Activated CD8-positive, alpha-beta memory T cell treated with anti-CD3 and anti-CD28 coated beads for 36 hours (primary cell): ENCODE results near the gene TMOD3. TPM values are rescaled to one million over a fixed set of nuclear protein-coding genes. Genes with fewer than 3 reads are reported as not detected.
"Not testable (repeated sequence)": the region's sequence is repeated elsewhere in the genome, so short reads cannot be mapped to it uniquely, and the experiment has no call there.

ENCODE experiments used
- CTCF ChIA-PET: fragments of 350-600 bp; sonication (Branson Sonifier 250); formaldehyde crosslinking; loops from one replicate; lab custom pipeline; 2021; ENCODE audit warnings: antibody characterized with exemption; lab: Charles Lee
- POLR2A ChIA-PET: fragments of 350-600 bp; sonication (Branson Sonifier 250); formaldehyde crosslinking; loops from one replicate; lab custom pipeline; 2021; ENCODE audit warnings: antibody characterized with exemption; lab: Charles Lee
- total RNA-seq, 2 experiments: library from RNA; stranded (reverse); gene quantifications; one replicate each; pipeline ENCODE4 v1.2.3, GENCODE V29; 2021

Gene TMOD3
- total RNA-seq: 10 to 100 TPM; 50.8 to 55.2 TPM

- ChIA-PET CTCF (no interaction called here), POLR2A (no interaction called here)
These were observed at the start of gene TMOD3 for GRCh38 chr15:51829376-51830275. Gene TMOD3 (plus strand): TSS chr15:51829653. CDS start chr15:51862885, 33,232 bp downstream.

DNA sequence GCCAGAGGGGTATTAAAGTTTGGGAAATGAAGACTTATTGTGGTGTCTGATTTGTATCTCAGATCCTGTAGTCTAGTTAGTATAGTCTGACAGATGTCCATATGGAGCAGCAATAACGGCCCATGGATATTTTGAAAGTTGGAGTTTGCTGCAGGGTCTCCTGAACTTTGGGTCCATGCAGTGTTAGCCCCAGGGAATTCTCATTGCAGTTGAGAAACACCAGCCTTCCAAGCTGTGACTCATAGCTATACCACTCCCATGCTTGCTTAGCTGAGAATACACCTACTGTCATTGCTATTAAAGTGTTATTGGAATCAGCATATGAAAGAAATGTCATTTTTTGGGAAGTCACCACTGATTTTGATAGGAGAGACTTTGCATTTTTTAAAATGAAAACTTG is 48.8 kb upstream of the TMOD3 start:
- ChIA-PET CTCF (interaction anchor here (1.0 kb wide), 1 partner anchor 131 kb away, joined by 5 read pairs; no protein-coding TSS in a partner anchor), POLR2A (interaction anchor here (0.6 kb wide), 1 partner anchor 114 kb away, joined by 6 read pairs; no protein-coding TSS in a partner anchor)

DNA sequence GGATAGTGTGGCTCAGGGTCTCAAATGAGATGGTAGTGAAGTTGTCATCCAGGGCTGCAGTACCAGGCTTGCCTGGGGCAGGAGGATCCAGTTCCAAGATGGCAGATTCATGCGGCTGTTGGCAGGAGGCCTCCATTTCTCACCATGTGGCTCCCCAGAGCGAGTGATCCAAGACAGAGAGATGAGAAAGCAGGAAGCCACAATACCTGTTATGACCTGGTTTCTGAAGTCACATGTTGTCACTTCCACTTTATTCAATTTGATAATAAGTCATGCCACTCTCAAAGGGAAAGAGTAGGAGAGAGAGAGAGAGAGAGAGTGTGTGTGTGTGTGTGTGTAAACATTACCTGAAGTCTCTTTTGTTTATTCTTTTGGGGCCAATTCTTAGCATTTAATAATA is 47.9 kb upstream of the TMOD3 start:
- POLR2A ChIA-PET: no interaction called here

DNA sequence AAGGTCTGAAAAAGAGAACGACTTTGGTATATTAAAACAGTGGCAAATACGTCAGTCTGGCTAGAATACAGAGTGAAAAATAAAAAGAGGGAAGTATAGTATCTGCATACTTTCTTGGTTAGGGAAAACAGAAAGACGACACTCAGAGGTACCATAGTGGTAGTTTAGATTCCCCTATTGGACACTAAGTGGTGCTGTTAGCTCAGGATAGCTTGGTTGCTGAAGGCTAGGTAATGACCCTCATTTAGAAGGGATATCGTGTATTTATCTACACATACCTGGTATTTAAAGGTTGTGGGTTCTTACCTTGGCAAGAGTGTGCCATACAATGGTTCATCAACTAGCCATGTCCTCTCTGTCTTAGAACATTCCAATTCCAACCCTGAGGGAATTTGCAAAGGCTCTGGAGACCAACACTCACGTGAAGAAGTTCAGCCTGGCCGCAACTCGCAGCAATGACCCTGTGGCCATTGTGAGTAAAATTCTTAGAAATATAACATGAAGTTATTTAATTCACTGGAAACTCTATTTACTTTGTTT is 47.0 kb upstream of the TMOD3 start:
- POLR2A ChIA-PET: no interaction called here
- CTCF ChIA-PET: interaction anchor here (0.9 kb wide), 1 partner anchor 135 kb away, joined by 3 read pairs; no protein-coding TSS in a partner anchor

More for the DNA sequence above, 47.9 kb upstream of the TMOD3 start:
- CTCF ChIA-PET: no interaction called here

DNA sequence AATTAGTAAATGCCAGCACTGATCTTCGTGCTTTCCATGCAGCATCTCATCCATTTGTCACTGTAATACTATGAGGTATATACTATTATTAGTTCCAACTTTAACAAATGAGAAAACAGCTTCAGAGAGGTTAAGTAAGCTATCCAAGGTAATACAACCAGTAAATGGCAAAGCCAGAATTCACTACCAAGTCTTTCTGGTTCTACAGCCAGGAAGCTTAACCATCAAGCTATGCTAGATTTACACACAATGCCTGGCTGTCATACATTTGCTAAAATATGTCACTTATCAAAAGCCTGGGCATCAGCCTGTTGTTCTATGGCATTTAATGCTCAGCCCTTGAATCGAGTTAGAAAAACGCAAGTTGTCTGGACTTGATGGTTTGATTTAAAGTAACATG is 45.5 kb upstream of the TMOD3 start:
- ChIA-PET CTCF (interaction anchor here (0.9 kb wide), 1 partner anchor 134 kb away, joined by 3 read pairs; no protein-coding TSS in a partner anchor), POLR2A (no interaction called here)

GRCh38 chr15:51787130-51787529 is 42.3 kb upstream of the TMOD3 start:
- CTCF ChIA-PET, POLR2A ChIA-PET: not testable (repeated sequence)

GRCh38 chr15:51792474-51792873 is 37.0 kb upstream of the TMOD3 start:
- CTCF ChIA-PET, POLR2A ChIA-PET: not testable (repeated sequence)

GRCh38 chr15:51793521-51794305 is 35.7 kb upstream of the TMOD3 start:
- ChIA-PET POLR2A (no interaction called here), CTCF (interaction anchor here (1.3 kb wide), 1 partner anchor 18 kb away, joined by 3 read pairs; no protein-coding TSS in a partner anchor)

DNA sequence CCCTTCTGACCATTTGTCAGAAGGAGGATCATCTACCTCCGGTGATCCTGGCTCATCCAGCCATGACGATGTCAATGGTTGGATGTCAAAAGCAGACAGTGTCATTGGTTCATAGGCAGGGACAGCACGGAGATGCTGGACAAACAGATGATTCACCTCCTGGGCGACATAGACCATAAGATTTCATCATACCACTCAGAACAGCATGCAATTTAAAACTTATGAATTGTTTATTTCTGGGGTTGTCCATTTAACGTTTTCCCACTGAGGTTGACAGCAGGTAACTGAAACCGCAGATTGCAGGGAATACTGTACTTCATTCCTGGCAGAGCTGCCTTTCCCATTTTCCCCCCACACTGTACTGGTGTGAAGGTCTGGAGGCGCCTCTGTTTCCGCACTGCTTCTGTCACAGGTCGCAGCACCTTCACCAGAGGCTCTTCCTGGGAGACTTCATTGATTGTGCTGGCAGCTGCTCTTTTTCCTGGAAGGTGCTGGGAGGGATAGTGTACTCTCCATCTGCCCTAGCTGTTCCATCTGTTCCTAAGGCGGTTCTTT is 32.5 kb upstream of the TMOD3 start:
- ChIA-PET POLR2A (no interaction called here), CTCF (interaction anchor here (1.5 kb wide), 1 partner anchor 20 kb away, joined by 4 read pairs; no protein-coding TSS in a partner anchor)

- POLR2A ChIA-PET: no interaction called here
- CTCF ChIA-PET: interaction anchor here (0.6 kb wide), 1 partner anchor 1106 kb away, joined by 4 read pairs; no protein-coding TSS in a partner anchor
These were observed 31.2 kb upstream of the TMOD3 start for GRCh38 chr15:51798281-51798680.

DNA sequence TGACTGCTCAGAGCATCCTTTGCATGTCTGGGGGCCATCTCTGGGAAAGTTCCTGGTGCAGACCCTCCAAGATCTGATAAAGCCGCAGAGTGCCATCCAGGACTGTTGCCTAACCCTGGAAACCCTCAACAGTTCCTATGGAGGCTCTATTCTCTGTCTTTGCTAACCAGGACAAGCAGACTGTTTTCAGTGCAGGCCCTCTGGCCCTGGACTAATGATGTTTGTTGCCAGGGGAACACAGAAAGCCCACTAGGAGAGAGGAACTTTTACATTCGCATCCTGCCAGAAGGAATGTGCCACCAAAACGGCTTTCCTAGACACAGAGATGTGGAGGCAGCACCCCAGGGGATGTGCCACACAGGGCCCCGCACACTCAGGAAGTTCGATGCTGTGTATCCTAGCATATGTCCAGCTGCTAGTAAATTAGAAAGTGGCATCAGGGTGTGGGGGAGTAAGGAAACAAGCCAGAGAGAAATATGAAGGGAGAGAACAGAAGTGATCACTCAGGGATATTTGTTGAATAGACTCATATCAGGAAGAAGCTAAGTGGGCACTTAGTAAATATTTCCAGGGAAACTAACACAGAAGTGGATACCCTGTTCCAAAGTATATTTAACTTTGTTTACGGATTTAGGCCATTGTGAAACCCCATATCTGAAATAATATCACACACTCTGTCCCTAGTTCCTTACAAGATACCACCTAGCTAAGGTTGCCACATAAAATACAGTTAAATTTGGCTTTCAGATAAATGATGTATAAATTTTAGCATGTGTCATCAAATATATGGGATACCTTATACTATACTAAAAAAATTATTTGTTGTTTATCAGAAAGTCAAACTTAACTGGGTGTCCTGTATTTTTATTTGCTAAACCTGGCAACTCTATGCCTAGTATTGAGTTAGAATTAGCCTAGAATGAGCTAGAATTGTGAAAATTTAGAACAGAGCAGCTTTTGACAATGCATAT is 29.9 kb upstream of the TMOD3 start:
- CTCF ChIA-PET: no interaction called here

GRCh38 chr15:51801391-51801835 is 28.0 kb upstream of the TMOD3 start:
- CTCF ChIA-PET: no interaction called here
- POLR2A ChIA-PET: no interaction called here

More for the DNA sequence above, 29.9 kb upstream of the TMOD3 start:
- POLR2A ChIA-PET: interaction anchor here (0.5 kb wide), 1 partner anchor 1042 kb away, joined by 4 read pairs; no protein-coding TSS in a partner anchor

- POLR2A ChIA-PET: no interaction called here
- CTCF ChIA-PET: no interaction called here
These were observed 26.9 kb upstream of the TMOD3 start for GRCh38 chr15:51802593-51802992.

DNA sequence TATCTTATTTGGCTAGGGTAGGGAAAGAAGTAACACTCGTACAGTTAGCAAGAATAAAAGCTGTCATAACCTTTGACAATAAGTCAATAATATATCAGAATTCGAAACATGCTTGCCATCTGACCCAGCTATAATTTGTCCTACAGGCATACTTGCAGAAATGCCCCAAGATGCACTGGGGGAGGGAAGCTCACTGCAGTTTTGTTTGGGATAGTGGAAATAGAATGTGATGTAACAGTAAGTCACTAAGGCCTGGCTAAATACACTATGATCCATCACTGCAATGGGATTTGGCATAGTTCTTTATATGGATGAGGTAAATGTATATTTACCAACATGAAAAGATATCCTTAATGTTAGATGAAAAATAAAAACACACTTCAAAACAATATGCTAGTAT is 25.5 kb upstream of the TMOD3 start:
- ChIA-PET CTCF (no interaction called here), POLR2A (no interaction called here)

GRCh38 chr15:51806123-51806522 is 23.3 kb upstream of the TMOD3 start:
- POLR2A ChIA-PET: no interaction called here
- CTCF ChIA-PET: no interaction called here

- ChIA-PET POLR2A (no interaction called here), CTCF (no interaction called here)
These were observed 20.0 kb upstream of the TMOD3 start for GRCh38 chr15:51809457-51809856.

DNA sequence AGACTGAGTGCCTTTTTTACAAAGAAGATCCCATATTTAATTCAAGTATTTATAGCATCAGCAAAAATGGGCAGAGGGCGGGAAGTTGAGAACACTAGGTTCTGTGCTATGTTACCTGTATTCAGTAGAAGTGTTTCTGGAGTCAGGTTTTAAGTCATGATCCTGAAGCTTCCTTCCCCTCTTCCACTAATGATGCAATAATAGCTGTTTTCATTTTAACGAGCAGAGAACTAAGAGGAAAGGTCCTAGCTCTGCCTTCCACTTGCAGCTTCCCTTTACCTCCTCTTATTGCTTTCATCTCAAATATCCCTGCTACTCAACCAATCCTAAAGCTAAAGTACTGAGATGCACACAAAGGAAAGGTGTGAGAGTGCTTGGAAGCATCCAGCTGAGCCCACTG is 16.9 kb upstream of the TMOD3 start:
- CTCF ChIA-PET: interaction anchor here (0.6 kb wide), 1 partner anchor 79 kb away, joined by 4 read pairs; no protein-coding TSS in a partner anchor

DNA sequence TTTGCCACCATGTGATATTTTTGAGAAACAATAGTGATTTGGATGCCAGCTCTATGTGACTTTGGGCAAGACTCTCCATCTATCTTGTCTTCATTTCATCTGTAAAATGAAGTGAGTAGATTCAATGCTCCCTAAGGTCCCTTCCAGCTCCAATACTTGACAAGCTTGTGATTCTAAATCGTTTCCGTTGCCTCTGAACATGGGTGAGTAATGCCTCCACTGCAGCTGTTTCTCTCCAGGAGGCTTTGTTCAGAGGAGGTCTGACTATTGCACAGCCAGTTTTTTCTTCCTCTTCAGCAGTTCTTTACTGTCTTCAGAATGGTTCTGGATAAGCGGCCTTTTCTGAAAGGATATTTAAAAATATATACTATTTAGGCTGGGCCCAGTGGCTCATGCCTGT is 14.8 kb upstream of the TMOD3 start:
- ChIA-PET CTCF (no interaction called here), POLR2A (no interaction called here)

More for the DNA sequence above, 16.9 kb upstream of the TMOD3 start:
- POLR2A ChIA-PET: no interaction called here
